Uterus (tissue), 4 donors: ENCODE data around the gene AFDN. TPM values are rescaled to one million over a fixed set of nuclear protein-coding genes. Genes with fewer than 3 reads are reported as not detected.

Experiments used
- DNase-seq, 2 donors: peaks; one replicate each; pipeline ENCODE4 v3.0.0-alpha.2; 2019 to 2020
- H3K27ac ChIP-seq, 2 donors: fragments of 200-600 bp; sonication (generic); 1 replicate in 1 of 2; 2 replicates in 1 of 2; pipeline ENCODE4 v1.5.1; 2016 to 2018
- H3K27me3 ChIP-seq, 2 donors: fragments of 200-600 bp; sonication (generic); one replicate each; pipeline ENCODE4 v1.5.1; 2018 to 2019; ENCODE audit warnings: control low read depth in 1 of 2
- H3K36me3 ChIP-seq, 2 donors: fragments of 200-600 bp; sonication (generic); one replicate each; pipeline ENCODE4 v1.5.1; 2019; ENCODE audit warnings: control low read depth in 1 of 2
- H3K4me1 ChIP-seq, 2 donors: fragments of 200-600 bp; sonication (generic); one replicate each; pipeline ENCODE4 v1.5.1; 2018 to 2019; ENCODE audit warnings: control low read depth in 1 of 2
- H3K4me3 ChIP-seq, 2 donors: fragments of 200-600 bp; sonication (generic); 1 replicate in 1 of 2; 2 replicates in 1 of 2; pipeline ENCODE4 v1.5.1; 2018 to 2019; ENCODE audit warnings: mild to moderate bottlenecking in 1 of 2
- H3K9me3 ChIP-seq, 2 donors: fragments of 200-600 bp; sonication (generic); one replicate each; pipeline ENCODE4 v1.5.1; 2019; ENCODE audit warnings: control low read depth in 1 of 2
- CTCF ChIP-seq, 4 experiments: fragments of 200-600 bp in 2 of 4; fragments of 450-650 bp in 2 of 4; sonication (generic) in 2 of 4; IDR thresholded peaks; one replicate each; pipeline ENCODE4 v1.5.1; 2016 to 2019; ENCODE audit warnings: antibody characterized with exemption in 4 of 4, mild to moderate bottlenecking in 2 of 4, moderate library complexity in 1 of 4
- POLR2A ChIP-seq, 2 donors: fragments of 450-650 bp; IDR thresholded peaks; one replicate each; pipeline ENCODE4 v1.6.1; 2016; ENCODE audit warnings: antibody characterized with exemption in 2 of 2, mild to moderate bottlenecking in 1 of 2, moderate library complexity in 1 of 2
- intact Hi-C: fragments of 100-400 bp; cut with DNase I; formaldehyde crosslinking; loops from one replicate; pipeline ENCODE4 v1.15.1; 2023; ENCODE audit warnings: low total_unique reads
- total RNA-seq, 4 donors: library from RNA; depleted of rRNA in 3 of 4; stranded (reverse); fragments of >200 nt in 3 of 4; gene quantifications; one replicate each; pipeline versions ENCODE4 v1.1.0 to v1.2.4, GENCODE V29; 2014 to 2023
- donor health status: DM: yes; HTN: yes; CAD: no.

The AFDN gene
- total RNA-seq, 4 donors from 2014 or later = 64.6 to 210 (median 120) TPM

GRCh38 chr6:167779993-167780655 lies 46.6 kb upstream of the AFDN start:
- intact Hi-C loops = no loop called here
- H3K27ac ChIP-seq = no peak overlapping the region
- TF ChIP-seq CTCF (IDR thresholded peaks at IDR 0.05) = no peak
- H3K9me3 ChIP-seq = no peaks in the 10 kb centered on the region
- no peaks in the 10 kb centered on the region for H3K4me1 ChIP-seq
- H3K4me3 ChIP-seq = no peak overlapping the region
- no peaks in the 10 kb centered on the region for H3K27me3 ChIP-seq
- no peak for DNase-seq
- no peaks in the 10 kb centered on the region for H3K36me3 ChIP-seq

GRCh38 chr6:167781066-167781767 lies 45.5 kb upstream of the AFDN start:
- TF ChIP-seq CTCF (IDR thresholded peaks at IDR 0.05) = no peak
- no peak for TF ChIP-seq POLR2A (IDR thresholded peaks at IDR 0.05)
- Histone ChIP-seq H3K36me3 (no peaks in the 10 kb centered on the region), H3K27me3 (no peaks in the 10 kb centered on the region), H3K4me3 (no peak overlapping the region), H3K9me3 (no peaks in the 10 kb centered on the region), H3K27ac (no peak overlapping the region), H3K4me1 (no peaks in the 10 kb centered on the region)
- no peak for DNase-seq
- intact Hi-C loops = no loop called here

- no peak overlapping the region for H3K4me3 ChIP-seq
- TF ChIP-seq POLR2A (IDR thresholded peaks at IDR 0.05) (no peak), CTCF (IDR thresholded peaks at IDR 0.05) (no peak)
- no peak overlapping the region for H3K27ac ChIP-seq
- no peaks in the 10 kb centered on the region for H3K4me1 ChIP-seq
- intact Hi-C loops = no loop called here
- no peaks in the 10 kb centered on the region for H3K27me3 ChIP-seq
- no peak for DNase-seq
- no peaks in the 10 kb centered on the region for H3K36me3 ChIP-seq
- no peaks in the 10 kb centered on the region for H3K9me3 ChIP-seq
Observed at GRCh38 chr6:167781868-167782267, 44.8 kb upstream of the AFDN start.

- intact Hi-C loops = no loop called here
- H3K27ac ChIP-seq = no peak overlapping the region
- no peaks in the 10 kb centered on the region for H3K4me1 ChIP-seq
- H3K4me3 ChIP-seq = no peak overlapping the region
- no peaks in the 10 kb centered on the region for H3K36me3 ChIP-seq
- TF ChIP-seq POLR2A (IDR thresholded peaks at IDR 0.05) (no peak), CTCF (IDR thresholded peaks at IDR 0.05) (no peak)
- no peaks in the 10 kb centered on the region for H3K27me3 ChIP-seq
- no peaks in the 10 kb centered on the region for H3K9me3 ChIP-seq
- DNase-seq = no peak
Observed at GRCh38 chr6:167782698-167783517, 43.8 kb upstream of the AFDN start.
